Panc1 (cell line): Measurements from ENCODE around the gene MIOX. TPM values are rescaled to one million over a fixed set of nuclear protein-coding genes. Genes with fewer than 3 reads are reported as not detected.
A peak's percentile ranks its signal among the peaks of the same experiment; 100 is the strongest.

Experiments
- ATAC-seq: fragments of 200-7000 bp; cut with Tn5 transposase; 2 replicates; pipeline ENCODE4 v1.9.1; 2020; ENCODE audit warnings: mild to moderate bottlenecking, moderate library complexity
- BruUV-seq: library from RNA; stranded (reverse); fragments of 400-500 nt; replicated peaks from 2 replicates; lab custom pipeline; 2021; lab: Mats Ljungman, UMichigan
- CTCF ChIA-PET: fragments of 300-600 bp; sonication (Branson Sonifier 250); formaldehyde crosslinking; loops from one replicate; lab custom pipeline; 2022; ENCODE audit warnings: antibody characterized with exemption; lab: Charles Lee
- POLR2A ChIA-PET: fragments of 300-600 bp; sonication (Branson Sonifier 250); formaldehyde crosslinking; loops from one replicate; lab custom pipeline; 2022; ENCODE audit warnings: antibody characterized with exemption; lab: Charles Lee
- DNase-seq: peaks from one replicate; pipeline ENCODE4 v3.0.0-alpha.2; 2010; ENCODE audit warnings: low read depth, low spot score
- H3K27ac ChIP-seq: 2 replicates; pipeline ENCODE4 v1.5.1; 2011; ENCODE audit warnings: mild to moderate bottlenecking, low read length, inconsistent platforms
- H3K27me3 ChIP-seq: fragments of 200-500 bp; sonication (Bioruptor generic); 2 replicates; pipeline ENCODE4 v1.6.0; 2014; ENCODE audit warnings: low read length, inconsistent platforms; ENCODE audit not compliant: control insufficient read depth, insufficient read depth
- H3K36me3 ChIP-seq: fragments of 200-500 bp; sonication (Bioruptor generic); 2 replicates; pipeline ENCODE4 v1.5.1; 2014; ENCODE audit warnings: inconsistent platforms, mild to moderate bottlenecking, low read length, moderate library complexity; ENCODE audit not compliant: control insufficient read depth, insufficient read depth
- H3K4me1 ChIP-seq: 2 replicates; pipeline ENCODE4 v1.5.1; 2011; ENCODE audit warnings: inconsistent platforms, mild to moderate bottlenecking, low read length, moderate library complexity; ENCODE audit not compliant: control insufficient read depth, insufficient read depth
- H3K4me3 ChIP-seq, 2 experiments: 2 replicates each; pipeline ENCODE4 v1.5.1; 2011 to 2012; ENCODE audit warnings: low read depth in 2 of 2, low read length in 2 of 2, mild to moderate bottlenecking in 2 of 2, inconsistent platforms in 1 of 2, moderate library complexity in 1 of 2
- H3K9me3 ChIP-seq: fragments of 200-500 bp; sonication (Bioruptor generic); 2 replicates; pipeline ENCODE4 v1.5.1; 2014; ENCODE audit warnings: low read depth, mild to moderate bottlenecking, inconsistent platforms, low read length, moderate library complexity; ENCODE audit not compliant: control insufficient read depth, insufficient read depth
- POLR2AphosphoS5 ChIP-seq: IDR thresholded peaks from 2 replicates; pipeline ENCODE4 v1.6.1; 2012; ENCODE audit warnings: mild to moderate bottlenecking, low read depth, low read length, moderate library complexity
- SIN3A ChIP-seq: IDR thresholded peaks from 2 replicates; pipeline ENCODE4 v1.6.1; 2012; ENCODE audit warnings: low read depth, mild to moderate bottlenecking, low read length, moderate library complexity, borderline replicate concordance; ENCODE audit not compliant: insufficient read depth
- TCF7L2 ChIP-seq: IDR thresholded peaks from 2 replicates; pipeline ENCODE4 v1.6.1; 2011; ENCODE audit warnings: mild to moderate bottlenecking, low read depth, low read length, inconsistent platforms
- in situ Hi-C: cut with HindIII; loops from 2 replicates; pipeline ENCODE4 v1.10.0; 2016; ENCODE audit warnings: low sequenced_read_pairs, low pct_unique_long_range_greater_than_20kb
- intact Hi-C: fragments of 100-400 bp; cut with micrococcal nuclease; formaldehyde crosslinking; loops from one replicate; pipeline ENCODE4 v1.10.0; 2022; ENCODE audit not compliant: unreplicated experiment
- total RNA-seq: library from RNA; stranded (reverse); gene quantifications from one replicate; pipeline ENCODE4 v1.2.1, GENCODE V29; 2021; ENCODE audit not compliant: unreplicated experiment
- TF ChIP-seq, protein P1 (sequence below), 2 experiments: IDR thresholded peaks; 2 replicates each; pipeline ENCODE4 v1.6.1; 2011 to 2012; ENCODE audit warnings: low read depth in 2 of 2, control low read depth in 1 of 2, low read length in 1 of 2, mild to moderate bottlenecking in 1 of 2, moderate library complexity in 1 of 2; ENCODE audit not compliant: insufficient read depth in 1 of 2
- TF ChIP-seq, protein P2 (sequence below): fragments of 450-650 bp; IDR thresholded peaks from 2 replicates; pipeline ENCODE4 v1.5.1; 2017; ENCODE audit warnings: mild to moderate bottlenecking

Gene MIOX
- total RNA-seq, 1 experiment from 2014 or later = 0.23 TPM

DNA sequence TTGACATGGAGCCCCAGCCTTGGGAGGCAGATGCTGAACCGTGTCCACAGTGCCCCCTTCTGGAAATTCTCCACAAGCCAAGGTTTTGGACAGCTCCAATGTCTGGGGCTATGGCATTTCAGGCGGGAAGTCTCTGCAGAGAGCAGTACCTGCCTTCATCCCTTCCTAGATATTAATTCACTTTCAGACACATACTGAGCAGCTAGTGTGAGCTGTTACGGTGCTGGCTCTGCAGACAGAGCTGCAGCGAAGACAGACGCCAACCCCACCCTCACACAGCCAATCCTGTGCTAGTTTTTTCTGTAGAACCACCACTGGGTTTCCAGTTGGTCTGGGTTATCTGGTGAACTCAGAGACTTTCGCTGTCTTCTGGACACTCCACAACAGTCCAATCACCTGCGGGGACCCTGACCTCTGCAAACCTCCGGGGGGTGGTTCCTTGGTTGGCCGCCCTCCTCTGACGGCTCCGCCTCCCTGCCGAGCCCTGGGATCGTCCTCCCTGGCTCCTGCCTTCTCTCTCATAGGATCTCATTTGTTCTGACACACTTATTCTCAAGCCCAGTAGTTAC is 11.7 kb downstream of the MIOX start:
- peak overlapping the region in 1 of 2 experiments; percentile 29; a peak in 2 of 4 replicates for H3K4me3 ChIP-seq
- H3K9me3 ChIP-seq = no peaks in the 10 kb centered on the region
- no TSS peak for BruUV-seq
- no peaks in the 10 kb centered on the region for H3K36me3 ChIP-seq
- ChIA-PET CTCF (interaction anchor here (0.6 to 0.7 kb wide), 3 partner anchors 32 to 163 kb away, joined by 3 read pairs; no protein-coding TSS in a partner anchor), POLR2A (no interaction called here)
- H3K4me1 ChIP-seq = 0 out of 2 replicates have a peak, but pooled peaks cover 3% of the 10 kb centered on the region
- H3K27ac ChIP-seq = no peak overlapping the region
- in situ Hi-C loops = no loop called here
- no peaks in the 10 kb centered on the region for H3K27me3 ChIP-seq
- peak; percentile 96 for ATAC-seq
- intact Hi-C loops = no loop called here
- TF ChIP-seq, protein P1, sequence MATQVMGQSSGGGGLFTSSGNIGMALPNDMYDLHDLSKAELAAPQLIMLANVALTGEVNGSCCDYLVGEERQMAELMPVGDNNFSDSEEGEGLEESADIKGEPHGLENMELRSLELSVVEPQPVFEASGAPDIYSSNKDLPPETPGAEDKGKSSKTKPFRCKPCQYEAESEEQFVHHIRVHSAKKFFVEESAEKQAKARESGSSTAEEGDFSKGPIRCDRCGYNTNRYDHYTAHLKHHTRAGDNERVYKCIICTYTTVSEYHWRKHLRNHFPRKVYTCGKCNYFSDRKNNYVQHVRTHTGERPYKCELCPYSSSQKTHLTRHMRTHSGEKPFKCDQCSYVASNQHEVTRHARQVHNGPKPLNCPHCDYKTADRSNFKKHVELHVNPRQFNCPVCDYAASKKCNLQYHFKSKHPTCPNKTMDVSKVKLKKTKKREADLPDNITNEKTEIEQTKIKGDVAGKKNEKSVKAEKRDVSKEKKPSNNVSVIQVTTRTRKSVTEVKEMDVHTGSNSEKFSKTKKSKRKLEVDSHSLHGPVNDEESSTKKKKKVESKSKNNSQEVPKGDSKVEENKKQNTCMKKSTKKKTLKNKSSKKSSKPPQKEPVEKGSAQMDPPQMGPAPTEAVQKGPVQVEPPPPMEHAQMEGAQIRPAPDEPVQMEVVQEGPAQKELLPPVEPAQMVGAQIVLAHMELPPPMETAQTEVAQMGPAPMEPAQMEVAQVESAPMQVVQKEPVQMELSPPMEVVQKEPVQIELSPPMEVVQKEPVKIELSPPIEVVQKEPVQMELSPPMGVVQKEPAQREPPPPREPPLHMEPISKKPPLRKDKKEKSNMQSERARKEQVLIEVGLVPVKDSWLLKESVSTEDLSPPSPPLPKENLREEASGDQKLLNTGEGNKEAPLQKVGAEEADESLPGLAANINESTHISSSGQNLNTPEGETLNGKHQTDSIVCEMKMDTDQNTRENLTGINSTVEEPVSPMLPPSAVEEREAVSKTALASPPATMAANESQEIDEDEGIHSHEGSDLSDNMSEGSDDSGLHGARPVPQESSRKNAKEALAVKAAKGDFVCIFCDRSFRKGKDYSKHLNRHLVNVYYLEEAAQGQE (IDR thresholded peaks at IDR 0.05; ENCODE audit: insufficient read depth in 1 of 2, low read depth in 2 of 2, low read length in 1 of 2) = peak; percentile 76 to 84
- TF ChIP-seq POLR2AphosphoS5 (no peak), TCF7L2 (no peak), SIN3A (no peak)
- TF ChIP-seq, protein P2, sequence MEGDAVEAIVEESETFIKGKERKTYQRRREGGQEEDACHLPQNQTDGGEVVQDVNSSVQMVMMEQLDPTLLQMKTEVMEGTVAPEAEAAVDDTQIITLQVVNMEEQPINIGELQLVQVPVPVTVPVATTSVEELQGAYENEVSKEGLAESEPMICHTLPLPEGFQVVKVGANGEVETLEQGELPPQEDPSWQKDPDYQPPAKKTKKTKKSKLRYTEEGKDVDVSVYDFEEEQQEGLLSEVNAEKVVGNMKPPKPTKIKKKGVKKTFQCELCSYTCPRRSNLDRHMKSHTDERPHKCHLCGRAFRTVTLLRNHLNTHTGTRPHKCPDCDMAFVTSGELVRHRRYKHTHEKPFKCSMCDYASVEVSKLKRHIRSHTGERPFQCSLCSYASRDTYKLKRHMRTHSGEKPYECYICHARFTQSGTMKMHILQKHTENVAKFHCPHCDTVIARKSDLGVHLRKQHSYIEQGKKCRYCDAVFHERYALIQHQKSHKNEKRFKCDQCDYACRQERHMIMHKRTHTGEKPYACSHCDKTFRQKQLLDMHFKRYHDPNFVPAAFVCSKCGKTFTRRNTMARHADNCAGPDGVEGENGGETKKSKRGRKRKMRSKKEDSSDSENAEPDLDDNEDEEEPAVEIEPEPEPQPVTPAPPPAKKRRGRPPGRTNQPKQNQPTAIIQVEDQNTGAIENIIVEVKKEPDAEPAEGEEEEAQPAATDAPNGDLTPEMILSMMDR = peak; percentile 82
- peak; percentile 35 for DNase-seq

DNA sequence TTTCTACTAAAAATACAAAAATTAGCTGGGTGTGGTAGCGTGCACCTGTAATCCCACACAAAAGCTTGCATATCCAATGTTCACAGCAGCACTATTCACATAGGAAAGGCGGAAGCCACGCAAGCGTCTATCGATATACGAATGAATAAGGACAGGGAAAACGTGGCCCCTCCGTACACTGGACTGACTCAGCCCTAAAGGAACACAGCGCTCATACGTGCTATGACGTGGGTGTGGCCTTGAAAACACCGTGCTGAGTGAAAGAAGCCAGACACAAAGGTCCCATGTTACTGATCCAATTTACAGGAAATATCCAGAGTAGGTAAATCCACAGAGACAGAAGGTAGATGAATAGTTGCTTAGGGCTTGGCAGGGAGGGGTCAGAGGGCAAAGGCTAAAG is 13.8 kb downstream of the MIOX start:
- ChIA-PET CTCF (no interaction called here), POLR2A (no interaction called here)
- intact Hi-C loops = no loop called here

More for the DNA sequence above, 13.8 kb downstream of the MIOX start:
- TF ChIP-seq, protein P1 (IDR thresholded peaks at IDR 0.05; ENCODE audit: insufficient read depth in 1 of 2, low read depth in 2 of 2, low read length in 1 of 2) = no peak
- TF ChIP-seq, protein P2 = no peak
- TF ChIP-seq POLR2AphosphoS5 (no peak), SIN3A (no peak), TCF7L2 (no peak)
- no peaks in the 10 kb centered on the region for H3K9me3 ChIP-seq
- DNase-seq (no peak), ATAC-seq (no peak)
- no peaks in the 10 kb centered on the region; the same call in 1 of the 2 replicates for H3K36me3 ChIP-seq
- BruUV-seq = no TSS peak
- H3K4me1 ChIP-seq = 0 out of 2 replicates have a peak, but pooled peaks cover 3% of the 10 kb centered on the region
- H3K27ac ChIP-seq = no peak overlapping the region
- H3K27me3 ChIP-seq = no peaks in the 10 kb centered on the region
- in situ Hi-C loops = no loop called here
- H3K4me3 ChIP-seq = no peak overlapping the region
